GM12864 (cell line): ENCODE measurements around the gene APOL1.
A peak's percentile ranks its signal among the peaks of the same experiment; 100 is the strongest.

ENCODE experiments used
- DNase-seq: peaks from one replicate; pipeline ENCODE4 v3.0.0-alpha.2; 2011; ENCODE audit warnings: low read depth
- H3K4me3 ChIP-seq: 2 replicates; pipeline ENCODE4 v1.5.1; 2011; ENCODE audit warnings: mild to moderate bottlenecking, low read depth, low read length, control low read depth
- TF ChIP-seq, protein P1 (sequence below): IDR thresholded peaks from 2 replicates; pipeline ENCODE4 v1.5.1; 2011; ENCODE audit warnings: low read depth, mild to moderate bottlenecking, moderate library complexity, low read length, control low read depth, inconsistent platforms; ENCODE audit errors: missing control alignments

The APOL1 gene

GRCh38 chr22:36281781-36282327, 28.9 kb downstream of the APOL1 start:
- no peak for DNase-seq
- TF ChIP-seq, protein P1, sequence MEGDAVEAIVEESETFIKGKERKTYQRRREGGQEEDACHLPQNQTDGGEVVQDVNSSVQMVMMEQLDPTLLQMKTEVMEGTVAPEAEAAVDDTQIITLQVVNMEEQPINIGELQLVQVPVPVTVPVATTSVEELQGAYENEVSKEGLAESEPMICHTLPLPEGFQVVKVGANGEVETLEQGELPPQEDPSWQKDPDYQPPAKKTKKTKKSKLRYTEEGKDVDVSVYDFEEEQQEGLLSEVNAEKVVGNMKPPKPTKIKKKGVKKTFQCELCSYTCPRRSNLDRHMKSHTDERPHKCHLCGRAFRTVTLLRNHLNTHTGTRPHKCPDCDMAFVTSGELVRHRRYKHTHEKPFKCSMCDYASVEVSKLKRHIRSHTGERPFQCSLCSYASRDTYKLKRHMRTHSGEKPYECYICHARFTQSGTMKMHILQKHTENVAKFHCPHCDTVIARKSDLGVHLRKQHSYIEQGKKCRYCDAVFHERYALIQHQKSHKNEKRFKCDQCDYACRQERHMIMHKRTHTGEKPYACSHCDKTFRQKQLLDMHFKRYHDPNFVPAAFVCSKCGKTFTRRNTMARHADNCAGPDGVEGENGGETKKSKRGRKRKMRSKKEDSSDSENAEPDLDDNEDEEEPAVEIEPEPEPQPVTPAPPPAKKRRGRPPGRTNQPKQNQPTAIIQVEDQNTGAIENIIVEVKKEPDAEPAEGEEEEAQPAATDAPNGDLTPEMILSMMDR, result no peak
- no peak overlapping the region for H3K4me3 ChIP-seq

DNA sequence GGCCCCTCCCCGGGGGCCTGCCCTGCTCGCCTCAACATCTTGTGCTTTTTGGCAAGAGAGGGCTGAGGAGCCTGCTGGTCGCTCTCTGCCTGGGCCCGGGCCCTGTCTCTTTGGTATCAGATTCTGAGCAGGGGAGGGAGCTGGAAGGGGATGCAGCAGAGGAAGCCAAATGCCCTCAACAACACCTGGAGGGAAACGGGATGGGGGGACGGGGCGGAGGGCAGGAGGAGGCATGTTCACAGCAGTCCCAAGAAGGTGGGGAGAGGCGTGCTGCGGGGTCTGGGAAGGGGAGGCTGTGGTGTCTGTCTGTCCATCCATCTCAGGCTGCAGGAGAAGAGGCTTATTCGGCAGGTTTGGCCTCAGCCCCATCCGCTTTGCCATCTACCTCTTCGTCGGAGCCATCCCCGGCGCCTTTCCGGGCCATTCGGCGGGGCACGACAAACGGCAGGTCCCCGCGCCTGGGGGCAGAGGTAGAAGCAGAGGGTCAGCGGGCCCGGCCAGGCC, 29.4 kb downstream of the APOL1 start:
- TF ChIP-seq, protein P1, result no peak
- no peak for DNase-seq

GRCh38 chr22:36284171-36284571, 31.2 kb downstream of the APOL1 start:
- no peak for DNase-seq
- no peak overlapping the region for H3K4me3 ChIP-seq
- TF ChIP-seq, protein P1, result no peak

More for the DNA sequence above, 29.4 kb downstream of the APOL1 start:
- no peak overlapping the region for H3K4me3 ChIP-seq

GRCh38 chr22:36285017-36285416, 32.1 kb downstream of the APOL1 start:
- no peak overlapping the region for H3K4me3 ChIP-seq
- TF ChIP-seq, protein P1, result no peak
- DNase-seq, result no peak

GRCh38 chr22:36285545-36285944, 32.6 kb downstream of the APOL1 start:
- no peak for DNase-seq
- TF ChIP-seq, protein P1, result no peak
- H3K4me3 ChIP-seq, result no peak overlapping the region

- no peak for DNase-seq
- TF ChIP-seq, protein P1, result peak; percentile 95
- H3K4me3 ChIP-seq, result no peak overlapping the region
Measured at GRCh38 chr22:36286096-36286957, 33.4 kb downstream of the APOL1 start.
